Breast epithelium (tissue), 4 donors: Measurements from ENCODE around the gene PLA2G2F. TPM values are rescaled to one million over a fixed set of nuclear protein-coding genes. Genes with fewer than 3 reads are reported as not detected.

Experiments
- DNase-seq, 2 donors: peaks; one replicate each; pipeline ENCODE4 v3.0.0-alpha.2; 2019; ENCODE audit warnings: low spot score in 2 of 2
- H3K27ac ChIP-seq, 2 donors: fragments of 200-600 bp; sonication (generic) in 1 of 2; one replicate each; pipeline ENCODE4 v1.5.1; 2016 to 2019; ENCODE audit warnings: mild to moderate bottlenecking in 1 of 2
- H3K27me3 ChIP-seq, 2 donors: fragments of 200-600 bp; sonication (generic) in 1 of 2; one replicate each; pipeline versions ENCODE4 v1.5.1 to v1.6.0; 2017 to 2019; ENCODE audit warnings: control low read depth in 1 of 2, mild to moderate bottlenecking in 1 of 2
- H3K36me3 ChIP-seq: fragments of 200-600 bp; one replicate; pipeline ENCODE4 v1.5.1; 2019
- H3K4me1 ChIP-seq, 2 donors: fragments of 200-600 bp; sonication (generic); one replicate each; pipeline ENCODE4 v1.5.1; 2016 to 2019; ENCODE audit warnings: control low read depth in 1 of 2
- H3K4me3 ChIP-seq, 3 donors: fragments of 200-600 bp; sonication (generic); 1 replicate in 2 of 3; 2 replicates in 1 of 3; pipeline ENCODE4 v1.5.1; 2016 to 2019; ENCODE audit warnings: mild to moderate bottlenecking in 3 of 3, moderate library complexity in 2 of 3
- H3K9me3 ChIP-seq, 2 donors: fragments of 200-600 bp; sonication (generic) in 1 of 2; one replicate each; pipeline ENCODE4 v1.5.1; 2016 to 2019; ENCODE audit warnings: control low read depth in 1 of 2
- CTCF ChIP-seq, 3 donors: fragments of 450-650 bp; IDR thresholded peaks; one replicate each; pipeline ENCODE4 v1.5.1; 2016 to 2017; ENCODE audit warnings: antibody characterized with exemption in 3 of 3, mild to moderate bottlenecking in 3 of 3, moderate library complexity in 3 of 3
- POLR2A ChIP-seq: fragments of 450-650 bp; IDR thresholded peaks from one replicate; pipeline ENCODE4 v1.6.1; 2016; ENCODE audit warnings: antibody characterized with exemption, mild to moderate bottlenecking, moderate library complexity
- POLR2AphosphoS5 ChIP-seq, 3 donors: sonication (generic); formaldehyde crosslinking; IDR thresholded peaks; one replicate each; pipeline ENCODE4 v1.6.1; 2017; ENCODE audit warnings: antibody characterized with exemption in 3 of 3
- intact Hi-C: fragments of 100-400 bp; cut with DNase I; formaldehyde crosslinking; loops from one replicate; pipeline ENCODE4 v1.15.1; 2023; ENCODE audit warnings: low total_unique reads
- total RNA-seq, 3 donors: library from RNA; depleted of rRNA; stranded (reverse); fragments of >200 nt; gene quantifications; one replicate each; pipeline ENCODE4 v1.1.0, GENCODE V29; 2016

PLA2G2F gene
- total RNA-seq, 3 donors from 2014 or later = not detected

- Histone ChIP-seq H3K4me3 (peak overlapping the region; percentile 23 to 68 (median 51)), H3K9me3 (no peaks in the 10 kb centered on the region), H3K27ac (peak overlapping the region; percentile 83 to 89), H3K27me3 (no peaks in the 10 kb centered on the region), H3K4me1 (peaks cover 5 to 7% of the 10 kb centered on the region in 2 donors), H3K36me3 (no peaks in the 10 kb centered on the region)
- TF ChIP-seq POLR2AphosphoS5 (IDR thresholded peaks at IDR 0.05) (peak in 1 of 3 donors; percentile 15), CTCF (IDR thresholded peaks at IDR 0.05) (peak; percentile 80 to 98 (median 96)), POLR2A (no peak)
- DNase-seq = peak; percentile 70 to 84
- intact Hi-C loops = loop anchor here (10.0 kb wide), 1 partner anchor 237 kb away; no protein-coding TSS in a partner anchor
Observed at GRCh38 chr1:20151906-20152598, 12.9 kb downstream of the PLA2G2F start.

- H3K36me3 ChIP-seq = no peaks in the 10 kb centered on the region
- no peak for DNase-seq
- intact Hi-C loops = loop anchor here (10.0 kb wide), 1 partner anchor 238 kb away; no protein-coding TSS in a partner anchor
- no peaks in the 10 kb centered on the region for H3K27me3 ChIP-seq
- TF ChIP-seq CTCF (IDR thresholded peaks at IDR 0.05) = peak in 1 of 3 donors; percentile 0
- TF ChIP-seq POLR2AphosphoS5 (IDR thresholded peaks at IDR 0.05) = no peak
- no peaks in the 10 kb centered on the region for H3K9me3 ChIP-seq
- H3K27ac ChIP-seq = peak overlapping the region; percentile 83 to 89
- H3K4me1 ChIP-seq = peaks cover 5 to 7% of the 10 kb centered on the region in 2 donors
- H3K4me3 ChIP-seq = peak overlapping the region in 2 of 3 donors; percentile 51 to 68
Observed at GRCh38 chr1:20152599-20152930, 13.4 kb downstream of the PLA2G2F start.

DNA sequence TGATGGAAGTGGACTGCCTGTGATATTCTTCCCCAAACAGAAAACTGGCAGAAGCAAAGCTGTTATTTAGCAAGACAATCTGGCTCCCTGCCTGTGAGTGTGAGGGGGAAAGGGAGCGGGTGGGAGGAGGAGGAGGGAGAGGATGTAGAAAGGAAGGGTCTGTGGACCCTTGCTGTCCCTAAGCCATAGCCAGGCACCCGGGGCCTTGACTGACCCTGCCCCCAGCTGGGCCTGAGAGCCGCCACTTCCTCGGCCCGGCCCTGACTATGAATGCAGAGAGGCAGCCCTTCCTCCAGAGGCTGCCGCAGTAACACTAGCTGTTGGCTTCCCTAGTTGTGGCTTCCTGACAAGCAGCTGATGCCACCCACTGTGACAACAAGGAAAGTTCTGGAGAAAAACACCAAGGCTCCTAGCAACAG is 13.9 kb downstream of the PLA2G2F start:
- Histone ChIP-seq H3K4me3 (peak overlapping the region in 1 of 3 donors; percentile 68), H3K27me3 (no peaks in the 10 kb centered on the region), H3K9me3 (peaks cover 0 to 1% of the 10 kb centered on the region in 2 donors), H3K4me1 (peaks cover 5 to 7% of the 10 kb centered on the region in 2 donors), H3K27ac (peak overlapping the region; percentile 83 to 89), H3K36me3 (no peaks in the 10 kb centered on the region)
- DNase-seq = peak in 1 of 2 donors; percentile 44
- no peak for TF ChIP-seq CTCF (IDR thresholded peaks at IDR 0.05)
- no peak for TF ChIP-seq POLR2AphosphoS5 (IDR thresholded peaks at IDR 0.05)
- no peak for TF ChIP-seq POLR2A
- intact Hi-C loops = loop anchor here (10.0 kb wide), 1 partner anchor 238 kb away; no protein-coding TSS in a partner anchor

- intact Hi-C loops = loop anchor here (10.0 kb wide), 1 partner anchor 240 kb away; no protein-coding TSS in a partner anchor
Observed at GRCh38 chr1:20154301-20154831, 15.2 kb downstream of the PLA2G2F start.

More at GRCh38 chr1:20154301-20154831, 15.2 kb downstream of the PLA2G2F start:
- no peak for DNase-seq
- H3K4me1 ChIP-seq = peaks cover 5 to 7% of the 10 kb centered on the region in 2 donors
- no peaks in the 10 kb centered on the region for H3K27me3 ChIP-seq
- TF ChIP-seq POLR2A (no peak), CTCF (IDR thresholded peaks at IDR 0.05) (no peak), POLR2AphosphoS5 (IDR thresholded peaks at IDR 0.05) (no peak)
- peak overlapping the region in 1 of 2 donors; percentile 44 for H3K27ac ChIP-seq
- peaks cover 8 to 15% of the 10 kb centered on the region in 2 donors for H3K9me3 ChIP-seq
- peak overlapping the region in 1 of 3 donors; percentile 33 for H3K4me3 ChIP-seq
- no peaks in the 10 kb centered on the region for H3K36me3 ChIP-seq
